ENCODE results near the gene MANSC4. TPM values are rescaled to one million over a fixed set of nuclear protein-coding genes. Genes with fewer than 3 reads are reported as not detected.

The MANSC4 gene
- total RNA-seq, 1 donor from 2014 or later: not detected

DNA sequence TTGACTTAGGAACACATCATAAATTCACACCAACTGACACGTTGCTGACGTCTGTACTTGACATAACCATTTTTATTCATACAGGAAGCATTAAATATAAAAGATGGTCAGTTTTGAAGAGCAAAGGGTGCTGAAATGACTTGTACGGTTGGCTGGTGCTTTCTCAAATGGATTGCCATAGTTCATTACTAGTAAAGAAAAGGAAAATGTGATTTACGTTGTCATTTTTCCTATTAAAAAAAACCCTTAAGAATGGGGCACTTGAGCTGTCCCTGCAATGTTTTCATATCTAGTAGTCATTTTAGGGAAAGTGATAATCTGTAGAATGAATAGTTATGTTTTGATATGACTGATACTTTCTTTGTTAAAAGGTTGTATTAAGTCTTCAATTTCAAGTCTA, 22.5 kb upstream of the MANSC4 start:
- intact Hi-C loops (cut with micrococcal nuclease): no loop called here

DNA sequence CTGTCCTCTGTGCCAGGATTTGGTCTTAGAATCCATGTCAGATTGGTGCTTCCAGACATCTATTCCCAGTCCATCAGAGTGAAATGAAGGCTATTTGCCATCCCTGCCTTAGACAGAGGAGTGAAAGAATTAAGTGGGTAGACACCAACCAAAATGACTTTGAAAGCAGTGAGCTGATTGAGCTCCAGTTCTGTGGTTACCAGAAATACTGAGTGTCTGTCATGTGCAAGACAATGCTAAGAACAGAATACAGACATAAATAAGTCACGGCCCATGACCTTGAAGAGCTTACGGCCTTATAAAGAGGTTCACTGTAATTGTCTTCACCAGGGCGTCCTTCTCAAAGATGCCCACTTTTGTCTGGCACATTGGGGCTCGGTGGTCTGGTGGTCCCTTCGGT, 21.6 kb upstream of the MANSC4 start:
- intact Hi-C loops (cut with micrococcal nuclease): no loop called here

DNA sequence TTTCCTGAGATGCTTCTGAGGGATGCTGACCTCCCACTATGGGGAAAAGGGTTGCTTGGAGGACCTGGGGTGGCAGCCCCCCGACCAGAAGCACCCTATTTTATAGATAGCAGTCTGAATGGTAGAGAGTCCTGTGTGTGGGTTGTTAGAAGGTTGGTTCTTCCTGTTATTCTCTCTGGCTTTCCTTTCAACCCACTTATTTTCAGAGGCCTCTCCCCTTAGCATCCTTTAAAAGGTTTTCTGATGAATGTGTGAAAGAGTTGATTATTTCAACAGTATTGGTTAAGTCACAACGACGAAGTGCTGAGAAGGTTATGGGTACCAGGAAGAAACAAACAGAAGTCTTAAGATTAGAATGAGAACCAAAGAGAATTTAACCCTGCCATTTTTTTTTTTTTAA, 20.8 kb upstream of the MANSC4 start:
- intact Hi-C loops (cut with micrococcal nuclease): no loop called here

DNA sequence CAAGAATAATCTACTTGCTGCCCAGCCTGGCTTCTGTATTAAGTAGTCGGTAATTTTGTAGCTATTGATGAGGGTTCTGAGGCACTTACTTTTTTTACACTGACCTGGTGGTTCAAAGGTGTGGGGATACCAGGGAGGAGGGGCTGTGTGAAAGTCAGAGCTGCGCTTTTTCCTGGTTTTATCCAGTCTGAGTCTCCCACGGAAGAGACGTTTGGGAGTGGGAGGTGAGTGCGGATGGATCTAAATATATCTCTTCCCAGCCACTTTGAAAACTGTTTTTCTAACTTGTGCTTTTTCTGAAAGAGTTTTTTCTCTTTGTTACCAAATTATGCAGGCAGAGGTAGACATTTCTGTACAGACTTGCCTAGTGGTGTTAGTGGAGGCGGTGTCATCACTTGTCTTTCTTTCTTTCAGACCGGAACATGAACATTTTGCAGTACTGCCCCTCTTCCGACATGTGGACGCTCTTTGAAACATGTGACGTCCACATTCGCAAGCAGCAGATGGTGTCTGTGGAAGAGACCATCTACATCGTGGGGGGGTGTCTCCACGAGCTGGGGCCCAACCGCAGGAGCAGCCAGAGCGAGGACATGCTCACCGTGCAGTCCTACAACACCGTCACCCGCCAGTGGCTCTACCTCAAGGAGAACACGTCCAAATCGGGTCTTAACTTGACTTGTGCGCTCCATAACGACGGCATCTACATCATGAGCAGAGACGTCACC, 17.4 kb upstream of the MANSC4 start:
- intact Hi-C loops (cut with micrococcal nuclease): no loop called here

DNA sequence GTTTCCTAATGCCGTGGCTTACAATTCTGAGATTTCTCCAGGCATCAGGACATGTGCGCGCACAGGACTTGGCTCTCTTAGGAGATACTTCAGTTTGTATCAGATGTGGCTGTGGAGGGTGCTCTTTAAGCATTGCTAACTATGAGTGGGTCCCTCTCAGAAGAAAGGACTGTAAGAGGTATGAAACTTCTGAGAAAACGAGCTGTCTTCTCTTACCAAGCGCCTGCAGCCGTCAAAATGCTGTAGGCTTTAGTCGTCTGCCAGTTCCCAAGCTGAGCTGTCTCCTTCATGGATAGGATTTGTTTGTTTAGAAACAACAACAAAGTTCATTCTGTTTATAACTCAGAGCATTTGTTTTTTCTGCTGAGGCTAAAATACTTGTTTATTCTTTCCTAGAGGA, 16.1 kb upstream of the MANSC4 start:
- intact Hi-C loops (cut with micrococcal nuclease): no loop called here

DNA sequence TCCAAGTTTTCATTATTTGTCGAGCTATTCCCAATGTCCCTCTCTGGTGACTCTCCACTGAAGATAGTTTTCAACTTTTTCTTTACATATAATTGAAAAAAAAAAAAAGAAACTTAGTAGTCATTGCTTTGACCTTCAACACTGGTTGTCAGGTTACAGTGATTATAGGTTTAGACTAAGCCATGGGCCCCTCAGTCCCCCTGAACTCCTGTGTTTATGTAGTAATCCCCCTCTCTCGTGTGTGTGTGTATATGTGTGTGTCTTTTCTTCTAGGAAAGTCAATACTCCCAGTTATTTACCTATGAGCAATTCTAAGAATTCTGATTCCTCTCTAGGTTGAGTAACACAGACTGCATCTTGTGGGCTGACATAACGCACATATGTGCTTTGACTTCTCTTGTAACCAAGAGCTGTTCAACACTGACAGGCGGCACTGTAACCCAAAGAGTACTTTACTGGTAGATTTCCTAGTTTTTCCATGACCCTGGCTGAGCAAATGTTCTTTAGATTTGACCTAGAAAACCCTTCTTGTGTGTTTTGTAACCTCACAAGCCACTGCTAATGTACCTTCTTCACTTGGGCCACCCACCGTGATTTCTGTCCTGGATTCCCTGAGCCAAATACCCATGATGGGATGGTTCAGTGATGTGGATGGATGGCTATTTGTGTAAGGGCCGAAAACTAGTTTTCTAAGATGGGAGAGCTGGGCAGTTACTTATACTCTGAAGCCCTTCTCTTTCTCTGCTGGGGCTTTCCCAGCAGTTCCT, 15.0 kb upstream of the MANSC4 start:
- intact Hi-C loops (cut with micrococcal nuclease): no loop called here

DNA sequence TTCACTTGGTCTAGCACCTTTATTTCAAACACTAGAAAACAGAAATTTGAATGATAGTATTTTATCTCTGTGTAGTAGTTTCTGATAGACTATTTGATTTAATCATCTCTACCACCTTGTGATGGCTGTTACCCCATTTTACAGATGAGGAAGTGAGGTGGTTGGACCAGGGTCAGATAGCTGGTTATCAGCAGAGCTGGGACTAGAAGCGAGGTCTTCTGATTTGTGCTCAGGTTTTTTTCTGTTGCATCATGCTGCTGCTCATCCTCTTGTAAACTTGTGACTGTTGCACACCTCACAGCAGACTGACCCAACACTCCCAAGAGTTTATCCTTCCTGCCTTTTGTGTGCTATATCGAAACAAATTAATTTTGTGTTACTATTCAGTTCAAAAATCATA, 10.1 kb upstream of the MANSC4 start:
- intact Hi-C loops (cut with micrococcal nuclease): no loop called here

DNA sequence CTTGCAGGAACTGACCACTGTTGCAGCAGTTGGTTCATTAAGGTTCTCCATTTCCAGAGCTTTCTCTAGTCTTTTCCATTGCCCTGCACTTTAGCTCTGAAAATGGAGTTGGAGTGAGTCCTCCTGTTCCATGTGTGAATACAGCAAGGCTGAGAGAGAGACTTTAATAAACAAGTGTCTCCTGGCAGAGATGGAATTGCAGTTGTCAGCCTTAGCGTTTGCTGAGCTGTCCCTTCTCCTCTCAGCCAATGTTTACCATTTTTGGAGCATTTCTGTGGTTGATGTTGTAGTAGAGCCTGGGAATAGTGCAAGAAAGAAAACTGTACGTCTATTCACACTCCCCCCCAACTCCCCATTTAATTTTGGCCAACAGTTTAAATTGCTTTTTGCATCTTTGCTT, 7.5 kb upstream of the MANSC4 start:
- intact Hi-C loops (cut with micrococcal nuclease): no loop called here

DNA sequence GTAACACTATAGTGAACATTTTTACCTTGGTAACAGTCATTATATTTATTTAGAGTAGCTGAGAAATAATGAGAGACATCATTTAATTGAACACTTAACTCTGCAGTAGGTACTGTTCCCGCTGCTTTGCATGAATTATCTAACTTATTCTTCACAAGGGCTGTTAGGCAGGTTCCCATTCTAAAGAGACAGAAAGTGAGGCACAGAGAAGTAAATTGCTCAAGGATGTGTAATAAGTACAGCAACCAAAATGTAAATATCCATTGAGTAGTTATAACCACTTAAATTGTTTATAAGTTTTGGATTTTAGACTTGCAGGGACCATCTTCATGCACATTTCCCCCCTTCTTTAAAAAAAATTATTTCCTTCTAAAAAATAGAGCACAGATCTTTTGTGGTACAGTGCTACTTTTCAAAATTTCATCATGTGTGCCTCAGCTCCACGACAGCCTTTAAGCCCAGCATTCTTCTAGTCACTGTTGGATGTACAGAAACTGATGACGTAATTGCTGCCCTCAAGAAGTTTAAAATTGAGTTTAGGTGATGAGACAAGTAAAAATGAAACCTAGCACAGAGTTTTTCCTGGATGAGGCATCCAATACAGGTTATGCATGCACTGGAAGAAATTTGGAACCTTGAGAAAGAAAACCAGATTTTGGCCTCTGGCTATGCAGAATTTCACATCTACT, 6.0 kb upstream of the MANSC4 start:
- intact Hi-C loops (cut with micrococcal nuclease): loop anchor here (1.0 kb wide), 1 partner anchor 36 kb away; no protein-coding TSS in a partner anchor

DNA sequence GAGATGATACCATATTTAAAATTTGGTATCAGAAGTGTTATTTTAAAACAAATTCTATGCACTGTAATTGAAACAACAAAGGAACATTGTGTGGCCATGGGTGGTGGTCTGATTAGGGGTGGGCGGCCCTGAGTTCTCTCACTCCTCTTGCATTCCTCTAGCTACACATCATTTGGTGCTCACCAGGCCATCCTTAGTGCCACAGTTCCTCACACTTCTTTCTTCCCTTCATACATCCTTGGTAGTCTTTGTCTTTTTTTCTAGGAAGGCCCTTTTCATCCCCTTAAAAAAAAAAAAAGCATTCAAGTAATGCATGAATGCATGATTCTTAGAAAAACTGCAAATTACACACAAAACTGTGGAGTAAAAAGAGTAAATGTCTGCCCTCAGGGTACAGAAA, 2.4 kb upstream of the MANSC4 start:
- intact Hi-C loops (cut with micrococcal nuclease): loop anchor here (5.0 kb wide), 2 partner anchors 160 to 845 kb away; partner anchors contain the start of genes FGFR1OP2 and INTS13

DNA sequence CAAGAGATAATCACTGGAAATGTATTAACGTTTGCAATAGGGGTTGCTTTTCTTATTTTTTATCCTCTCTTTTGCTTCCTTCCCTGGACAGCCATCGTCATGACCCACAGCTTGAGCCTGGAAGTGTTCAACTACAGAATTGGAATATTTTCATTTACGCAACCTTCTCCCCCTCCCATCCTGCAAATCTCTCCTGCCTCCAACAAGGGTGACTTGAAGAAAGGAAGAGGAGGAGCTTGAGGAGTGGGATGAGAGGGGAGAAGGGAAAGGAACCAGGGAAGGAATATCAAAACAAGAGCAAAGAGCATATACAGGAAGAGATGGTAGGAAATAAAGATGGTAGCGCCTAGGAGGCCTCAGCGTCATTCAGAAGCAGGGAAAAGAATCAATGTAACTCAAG, 1.6 kb upstream of the MANSC4 start:
- intact Hi-C loops (cut with micrococcal nuclease): loop anchor here (2.0 to 5.0 kb wide), 4 partner anchors 19 to 844 kb away; partner anchors contain the start of genes FGFR1OP2 and INTS13

DNA sequence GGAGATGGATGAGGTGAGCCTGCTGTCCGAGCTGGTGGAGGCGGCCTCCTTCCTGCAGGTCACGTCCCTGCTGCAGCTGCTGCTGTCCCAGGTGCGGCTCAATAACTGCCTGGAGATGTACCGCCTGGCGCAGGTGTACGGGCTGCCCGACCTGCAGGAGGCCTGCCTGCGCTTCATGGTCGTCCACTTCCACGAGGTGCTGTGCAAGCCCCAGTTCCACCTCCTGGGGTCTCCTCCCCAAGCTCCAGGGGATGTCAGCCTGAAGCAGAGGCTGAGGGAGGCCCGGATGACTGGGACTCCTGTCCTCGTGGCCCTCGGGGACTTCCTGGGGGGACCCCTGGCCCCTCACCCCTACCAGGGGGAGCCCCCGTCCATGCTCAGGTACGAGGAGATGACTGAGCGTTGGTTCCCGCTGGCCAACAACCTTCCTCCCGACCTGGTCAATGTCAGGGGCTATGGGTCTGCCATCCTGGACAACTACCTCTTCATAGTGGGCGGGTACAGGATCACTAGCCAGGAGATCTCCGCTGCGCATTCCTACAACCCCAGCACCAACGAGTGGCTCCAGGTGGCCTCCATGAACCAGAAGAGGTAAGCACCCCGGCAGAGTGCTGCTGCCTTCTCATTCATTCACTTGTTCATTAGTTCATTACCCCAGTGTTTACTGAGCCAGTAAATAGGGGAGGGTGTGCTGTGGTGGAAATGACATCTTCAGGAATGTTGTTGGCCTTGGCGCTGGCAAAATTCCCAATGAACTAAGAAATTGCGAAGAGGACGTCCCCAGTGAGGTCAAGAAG, 774 bp upstream of the MANSC4 start:
- intact Hi-C loops (cut with micrococcal nuclease): loop anchor here (1.0 to 5.0 kb wide), 6 partner anchors 18 to 844 kb away; partner anchors contain the start of genes FGFR1OP2, INTS13 and MRPS35

DNA sequence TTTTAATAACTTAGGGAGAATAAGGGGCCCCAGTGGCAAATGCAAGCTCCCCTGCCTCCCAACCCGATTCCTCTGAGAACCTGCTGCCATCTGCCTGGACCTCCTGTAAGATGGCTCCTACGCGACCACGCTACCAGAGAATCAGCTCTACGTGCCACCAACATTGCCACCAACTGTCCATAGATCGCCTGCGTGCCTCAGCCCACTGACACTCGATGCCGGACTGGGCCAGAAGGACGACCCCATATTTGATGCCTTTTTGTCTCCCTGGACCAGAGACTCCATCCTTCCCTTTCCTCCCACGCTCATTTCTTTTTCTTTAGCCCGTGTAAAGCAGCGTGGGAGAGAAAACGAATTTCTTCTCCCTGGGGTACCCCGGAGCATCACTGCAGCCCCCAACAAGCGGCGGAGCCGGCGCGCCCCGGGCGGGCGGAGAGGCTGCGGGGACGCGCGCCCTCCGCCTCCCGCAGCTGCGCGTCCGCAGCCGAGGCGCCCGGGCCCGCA, 568 bp downstream of the MANSC4 start:
- intact Hi-C loops (cut with micrococcal nuclease): no loop called here

DNA sequence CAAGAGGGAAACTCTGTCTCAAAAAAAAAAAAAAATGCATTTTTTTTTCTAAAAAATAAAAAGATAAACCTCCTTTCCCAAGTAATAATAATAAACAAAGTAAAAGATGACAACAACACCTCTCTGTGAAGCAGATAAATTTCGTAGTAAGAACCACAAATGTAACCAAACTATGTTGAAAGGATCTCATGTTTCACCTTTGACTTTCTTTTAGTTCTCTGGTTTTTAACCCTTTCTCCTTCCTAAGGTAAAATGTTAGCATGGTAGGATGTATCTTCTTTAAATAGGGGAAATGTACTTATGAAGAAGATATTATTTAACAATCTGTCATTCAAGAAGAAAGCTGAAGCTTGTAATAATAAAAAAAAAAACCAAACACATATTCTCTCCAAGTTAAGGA, 1.8 kb downstream of the MANSC4 start:
- intact Hi-C loops (cut with micrococcal nuclease): no loop called here

DNA sequence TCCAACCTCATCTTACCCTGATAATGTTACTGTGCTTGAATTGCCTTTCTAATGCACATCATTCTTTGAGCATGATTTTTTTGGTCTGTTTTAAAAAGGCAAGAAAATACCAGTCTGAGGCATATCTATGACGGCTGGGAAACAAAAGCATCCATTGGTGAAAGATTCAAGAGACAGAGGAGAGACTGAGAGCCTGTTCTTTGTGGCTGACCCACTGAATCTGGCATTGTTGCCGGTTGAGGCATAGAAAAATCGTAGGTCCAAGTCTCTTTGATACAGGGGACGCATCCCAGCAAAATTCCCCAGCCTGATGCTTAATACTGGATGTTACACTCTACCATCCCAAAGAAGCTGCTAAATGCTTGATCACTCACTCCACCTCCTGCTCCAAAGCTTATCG, 2.9 kb downstream of the MANSC4 start:
- intact Hi-C loops (cut with micrococcal nuclease): no loop called here

DNA sequence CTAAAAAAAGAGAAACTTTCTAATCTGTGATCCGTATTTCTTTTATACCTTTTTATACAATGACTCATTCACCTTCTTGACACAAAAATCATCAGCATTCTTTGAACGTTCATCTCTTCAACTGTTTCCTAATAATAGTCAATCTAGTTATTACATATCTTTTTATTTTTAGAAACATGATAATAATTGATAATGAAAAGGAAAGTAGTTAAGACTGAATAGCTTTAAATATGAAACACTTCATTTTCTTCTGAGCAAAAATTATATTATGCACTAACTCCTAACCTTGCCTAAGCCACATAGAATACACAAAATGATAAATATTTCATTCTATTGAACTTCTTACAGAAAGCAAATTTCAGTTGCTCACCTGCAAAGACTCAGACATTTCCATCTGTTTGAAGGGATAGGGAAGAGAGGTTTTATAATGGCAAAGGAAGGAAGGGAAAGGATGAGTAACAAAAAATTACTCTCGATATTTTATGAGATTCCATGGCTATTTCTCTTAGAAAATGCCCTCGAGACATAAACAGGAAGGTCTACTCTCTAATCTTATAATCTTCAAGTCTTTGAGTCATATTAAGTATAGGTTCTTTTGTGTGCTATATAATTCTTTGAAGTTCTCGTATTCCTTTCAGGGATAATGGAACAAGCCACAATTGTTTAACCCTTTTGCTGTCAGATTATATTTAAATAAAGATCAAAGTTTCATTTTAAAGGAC, 7.5 kb downstream of the MANSC4 start:
- intact Hi-C loops (cut with micrococcal nuclease): no loop called here

DNA sequence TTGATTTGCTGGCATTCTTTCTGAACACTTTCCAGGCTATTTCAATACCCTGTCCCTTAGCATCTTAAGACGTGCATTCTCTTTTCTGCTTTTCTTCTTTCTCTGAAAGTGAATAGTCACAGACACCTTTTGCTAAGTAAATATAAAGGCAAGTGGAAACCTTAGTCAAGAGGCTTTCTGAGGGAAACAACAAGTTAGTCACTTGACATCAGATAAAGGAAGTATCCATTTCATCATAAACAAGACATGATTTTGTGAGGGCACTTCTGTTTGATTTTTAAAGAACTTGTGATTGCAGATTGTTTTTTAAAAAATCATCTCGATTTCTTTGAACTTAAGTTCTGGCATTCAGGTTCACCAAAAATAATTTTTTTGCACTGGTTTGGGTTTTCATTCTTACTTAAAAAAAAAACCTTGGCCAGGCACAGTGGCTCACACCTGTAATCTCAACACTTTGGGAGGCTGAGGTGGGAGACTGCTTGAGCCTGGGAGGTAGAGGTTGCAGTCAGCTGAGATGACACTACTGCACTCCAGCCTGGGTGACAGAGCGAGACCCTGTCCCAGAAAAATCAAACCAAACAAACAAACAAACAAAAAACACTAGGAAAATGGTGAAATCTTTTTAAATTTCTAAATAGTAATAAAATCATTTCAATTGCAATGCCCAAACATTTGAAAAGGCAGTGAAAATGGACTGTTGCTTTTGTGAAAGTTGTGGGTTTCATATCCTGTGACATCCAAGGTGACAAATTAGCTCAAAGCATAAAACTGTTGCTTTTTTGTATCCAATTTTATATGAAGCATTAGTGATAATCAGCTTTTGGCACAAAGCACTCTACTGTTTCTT, 8.3 kb downstream of the MANSC4 start:
- intact Hi-C loops (cut with micrococcal nuclease): no loop called here

DNA sequence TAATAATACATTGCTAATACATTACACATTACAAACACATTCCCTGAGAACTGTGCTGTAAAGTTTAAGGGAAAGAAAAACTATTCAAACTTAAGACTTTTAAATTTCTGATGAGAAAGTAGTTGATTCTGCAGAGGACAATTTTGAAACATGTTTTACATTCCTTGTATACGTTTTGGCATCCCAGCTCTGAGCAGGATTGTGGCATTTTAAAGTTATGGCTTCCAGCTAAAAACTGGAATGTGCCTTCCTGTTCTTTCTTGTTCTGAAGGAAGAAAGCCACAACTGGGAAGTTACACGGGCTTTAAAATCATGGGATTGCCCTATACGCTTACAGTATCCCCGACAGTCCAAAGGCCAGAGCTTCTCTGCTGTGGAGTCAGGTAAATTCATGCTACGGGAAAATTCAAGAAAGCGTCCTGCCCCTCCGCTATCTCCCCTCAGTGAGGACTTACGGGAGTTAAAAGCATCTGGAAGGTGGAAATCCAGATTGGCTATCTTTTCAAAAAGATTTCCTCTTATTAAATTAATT, 10.8 kb downstream of the MANSC4 start:
- intact Hi-C loops (cut with micrococcal nuclease): no loop called here

DNA sequence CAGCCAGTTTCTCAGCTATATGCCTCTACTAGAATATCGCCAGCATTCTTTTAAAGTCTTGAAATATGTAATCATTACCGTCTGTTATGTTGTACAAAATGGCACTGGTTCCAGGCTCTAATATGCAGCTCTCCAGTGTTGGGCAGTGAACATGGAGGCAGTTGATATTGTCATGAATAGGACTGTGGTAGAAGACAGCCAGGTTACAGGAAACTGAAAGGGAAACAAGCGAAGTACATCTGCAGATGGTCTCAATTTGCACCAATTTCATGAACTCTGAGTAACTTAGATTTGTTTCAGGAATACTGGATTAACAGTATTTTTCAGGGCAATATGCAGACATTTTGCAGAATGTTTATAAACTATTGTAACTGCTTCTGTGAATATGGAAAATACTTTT, 13.4 kb downstream of the MANSC4 start:
- intact Hi-C loops (cut with micrococcal nuclease): no loop called here
